Stimulated activated CD8-positive, alpha-beta memory T cell treated with anti-CD3 and anti-CD28 coated beads, Interleukin-7, amount 100 ng/mL, for 4 hours (primary cell): ENCODE data around the gene RNF20.

Experiments used
- DNase-seq, 2 donors: peaks; one replicate each; pipeline ENCODE4 v3.0.0-alpha.2; 2020; ENCODE audit warnings: low read depth in 2 of 2

The RNF20 gene

DNA sequence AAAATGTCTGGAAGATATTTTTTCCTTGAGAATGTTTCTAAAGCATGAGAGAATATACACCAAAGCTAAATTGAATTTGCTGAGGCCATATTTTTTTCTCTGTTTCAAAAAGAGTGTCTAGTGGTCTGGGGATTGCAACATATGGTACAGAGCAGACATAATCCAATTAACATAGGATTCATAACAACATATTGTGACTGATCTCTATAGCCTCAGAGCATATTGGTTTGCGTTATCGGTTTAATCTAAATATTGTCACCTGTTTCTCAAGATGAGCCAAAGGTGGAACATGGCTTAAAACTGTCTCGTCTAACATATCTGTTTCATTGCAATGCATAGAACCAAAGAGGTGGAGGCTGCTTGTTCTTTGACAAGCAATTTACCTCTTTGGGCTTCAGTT lies 57.2 kb downstream of the RNF20 start:
- DNase-seq = no peak

DNA sequence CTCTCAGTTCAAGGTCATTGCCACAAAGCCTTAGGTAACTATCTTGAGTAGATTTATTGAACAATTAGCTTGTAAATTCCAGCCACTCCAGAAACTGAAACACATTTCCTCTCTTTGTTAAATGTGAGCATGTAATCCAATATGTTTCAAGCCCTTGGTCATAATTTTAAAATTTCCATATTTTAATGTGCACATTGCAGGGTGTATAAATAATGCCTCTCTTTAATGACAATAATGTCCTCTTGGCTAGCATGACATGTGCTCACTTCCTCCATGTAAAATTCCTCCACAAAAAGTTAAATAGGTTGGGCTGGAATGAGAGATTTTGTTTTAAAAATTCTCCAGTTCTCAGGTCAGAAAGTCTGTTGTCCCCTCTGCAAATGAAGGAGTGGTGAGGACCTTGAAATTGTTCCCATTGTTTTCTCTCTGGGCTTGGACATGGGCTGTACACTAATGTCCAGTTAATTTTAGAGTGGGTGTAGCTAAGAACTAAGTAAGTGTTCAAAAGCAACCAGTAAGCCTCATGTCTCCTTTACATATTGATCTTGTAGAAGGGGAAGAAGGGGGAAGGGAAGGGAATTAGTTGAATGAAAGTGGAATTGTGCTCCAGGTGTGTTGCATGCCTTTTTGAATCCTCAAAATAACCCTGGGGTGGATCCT lies 58.3 kb downstream of the RNF20 start:
- DNase-seq = no peak

GRCh38 chr9:101592788-101593187 lies 59.1 kb downstream of the RNF20 start:
- DNase-seq = no peak

- DNase-seq = no peak
These were observed 59.7 kb downstream of the RNF20 start for GRCh38 chr9:101593345-101593744.

- no peak for DNase-seq
These were observed 61.1 kb downstream of the RNF20 start, which contains the start of gene PPP3R2 for GRCh38 chr9:101594796-101595195. Gene PPP3R2 (minus strand): TSS chr9:101594969. CDS start chr9:101594921, 48 bp downstream.

- DNase-seq = no peak
These were observed 68.5 kb downstream of the RNF20 start for GRCh38 chr9:101601904-101602765.

DNA sequence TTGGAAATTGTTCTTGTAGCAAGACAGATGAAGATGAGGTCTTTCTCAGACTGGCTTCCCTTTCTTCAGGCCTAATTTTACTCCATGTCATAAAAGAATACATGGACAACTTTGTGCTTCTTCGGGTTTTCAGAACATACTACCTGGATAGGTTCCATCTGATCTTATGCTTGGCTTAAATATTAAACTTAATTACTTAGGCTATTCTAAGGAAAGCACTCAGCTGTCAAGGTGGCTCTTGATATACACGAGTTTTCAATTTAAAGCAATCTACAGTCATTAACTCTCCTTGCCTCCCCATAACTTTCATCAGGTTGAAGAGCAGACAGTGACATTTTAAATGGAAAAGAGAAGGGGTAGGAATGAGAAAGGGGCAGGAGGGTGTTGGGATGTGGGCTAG lies 70.6 kb downstream of the RNF20 start:
- DNase-seq = no peak

GRCh38 chr9:101605547-101605946 lies 71.9 kb downstream of the RNF20 start:
- no peak for DNase-seq
